GM18517 (cell line): ENCODE measurements around the gene NMRAL1.

ENCODE experiments used
- ATAC-seq: cut with Tn5 transposase; IDR thresholded peaks from one replicate; pipeline ENCODE4 v1.9.1; 2021; ENCODE audit warnings: mild to moderate bottlenecking, moderate library complexity; ENCODE audit not compliant: unreplicated experiment

NMRAL1 gene

DNA sequence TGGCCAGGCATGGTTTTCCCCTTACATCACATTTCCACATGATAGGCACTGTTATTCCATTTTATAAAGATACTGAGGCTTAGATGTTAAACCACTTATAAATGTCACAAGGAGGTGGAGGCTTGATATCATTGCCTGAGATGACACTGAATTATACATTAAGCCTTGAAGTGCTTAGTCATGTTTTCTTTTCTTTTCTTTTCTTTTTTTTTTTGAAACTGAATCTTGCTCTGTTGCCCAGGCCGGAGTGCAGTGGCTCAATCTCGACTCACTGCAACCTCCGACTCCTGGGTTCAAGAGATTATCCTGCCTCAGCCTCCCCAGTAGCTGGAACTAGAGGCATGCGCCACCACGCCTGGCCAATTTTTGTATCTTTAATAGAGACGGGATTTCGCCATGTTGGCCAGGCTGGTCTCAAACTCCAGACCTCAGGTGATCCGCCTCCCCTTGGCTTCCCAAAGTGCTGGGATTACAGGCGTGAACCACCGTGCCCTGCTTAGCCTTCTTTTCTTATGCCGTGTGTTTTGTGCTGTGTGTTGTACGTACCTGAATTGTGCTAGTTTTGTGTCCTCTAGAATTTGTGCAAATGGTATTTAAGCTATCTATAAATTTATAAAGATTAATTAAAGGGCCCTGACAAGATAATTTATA, 47.6 kb downstream of the NMRAL1 start:
- ATAC-seq = no peak

- peak; percentile 30 for ATAC-seq
Observed at GRCh38 chr16:4426021-4426684, 48.3 kb downstream of the NMRAL1 start.

DNA sequence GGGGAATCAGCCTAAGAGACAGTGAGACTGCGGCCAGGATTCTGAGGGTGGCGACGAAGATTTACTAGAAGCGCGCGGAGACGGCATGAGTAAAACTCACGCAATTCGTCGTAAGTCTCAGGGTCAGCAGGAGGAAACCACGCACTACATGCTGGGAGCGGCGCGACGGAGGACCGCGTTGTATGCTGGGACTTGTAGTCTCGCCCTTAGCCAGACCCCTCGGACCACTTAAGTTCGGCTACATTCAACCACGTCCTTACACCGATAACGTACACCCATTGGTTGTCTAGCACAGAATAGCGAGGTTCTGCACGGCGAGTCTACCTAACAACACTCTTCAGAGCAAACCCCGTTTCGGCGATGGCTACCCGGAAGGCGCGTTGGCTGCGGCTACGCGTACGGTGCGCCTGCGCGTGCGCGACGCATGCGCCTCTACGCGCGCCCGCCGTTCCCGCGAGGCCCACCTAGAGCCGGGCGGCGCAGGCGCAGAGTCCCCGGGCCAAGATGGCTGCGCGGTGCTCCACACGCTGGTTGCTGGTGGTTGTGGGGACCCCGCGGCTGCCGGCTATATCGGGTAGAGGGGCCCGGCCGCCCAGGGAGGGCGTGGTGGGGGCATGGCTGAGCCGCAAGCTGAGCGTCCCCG, 48.9 kb downstream of the NMRAL1 start, which contains the start of gene DNAJA3:
Gene DNAJA3 (plus strand): TSS at position 491 of the 643 bp plus-strand sequence. CDS start 14 bp downstream, at position 505.
- peak; percentile 84 for ATAC-seq

GRCh38 chr16:4420505-4421105, 53.8 kb downstream of the NMRAL1 start:
- ATAC-seq = no peak

DNA sequence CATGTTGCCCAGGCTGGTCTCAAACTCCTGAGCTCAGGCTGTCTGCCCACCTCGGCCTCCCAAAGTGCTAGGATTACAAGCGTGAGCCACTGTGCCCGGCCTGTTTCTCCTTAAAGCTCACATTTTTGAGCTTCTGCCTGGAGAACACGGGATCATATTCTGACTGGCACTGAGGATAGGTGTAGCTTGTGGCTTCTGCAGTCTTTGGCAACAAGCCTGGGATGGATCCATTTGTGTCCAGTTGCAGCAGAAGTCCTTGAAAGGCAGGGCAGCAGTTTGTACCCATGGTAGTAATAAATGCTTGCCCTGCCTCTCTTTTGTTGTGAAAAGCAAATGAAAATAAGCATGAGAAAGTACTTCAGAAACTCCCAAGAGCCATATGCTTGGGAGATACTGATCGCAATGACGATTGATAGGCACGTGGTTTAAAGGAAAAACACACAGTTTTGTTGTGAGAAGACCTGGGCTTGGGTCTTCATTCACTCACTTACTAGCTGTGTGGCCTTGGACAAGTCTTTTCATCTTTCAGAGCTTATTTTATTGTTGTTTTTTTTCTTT, 54.9 kb downstream of the NMRAL1 start:
- no peak for ATAC-seq

DNA sequence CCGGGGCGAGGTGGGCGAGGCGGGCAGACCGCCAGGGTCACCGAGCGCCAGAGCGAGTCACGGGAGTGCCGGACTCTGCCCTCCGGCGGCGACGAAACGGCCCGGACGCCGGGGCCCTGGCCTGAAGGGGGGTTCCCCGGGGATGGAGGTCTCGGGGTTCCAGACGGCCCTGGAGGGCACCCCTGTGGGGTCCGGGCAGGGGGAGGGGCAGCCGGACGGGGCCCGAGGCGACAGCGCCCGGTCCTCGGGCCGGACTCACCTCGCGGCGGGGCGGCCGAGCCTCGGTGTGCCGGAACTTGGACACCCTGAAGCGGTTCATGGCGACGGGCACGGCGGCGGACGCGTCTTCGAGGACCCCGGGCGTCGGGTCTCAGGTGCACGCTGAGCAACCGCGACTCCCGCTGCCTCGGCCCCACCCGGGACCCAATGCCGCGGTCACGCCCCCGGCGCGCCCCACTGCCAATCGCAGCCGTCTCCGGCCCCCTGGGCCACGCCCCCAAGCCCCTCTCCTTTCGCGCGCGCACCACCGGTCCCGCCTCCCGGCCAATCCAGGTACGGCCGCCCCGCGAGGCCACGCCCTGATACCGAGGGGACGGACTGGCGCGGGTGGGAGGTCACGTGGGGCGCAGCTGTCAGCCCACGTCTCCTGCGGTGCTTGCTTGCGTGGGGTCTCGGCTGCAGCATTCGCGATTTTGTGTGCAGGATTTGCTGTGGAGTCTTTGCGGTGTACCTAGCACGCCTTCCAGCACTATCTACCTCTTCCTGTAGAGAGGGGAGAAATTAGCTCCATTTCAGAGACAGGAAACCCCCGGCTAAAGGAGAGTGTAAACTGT, 58.0 kb downstream of the NMRAL1 start, which contains the start of gene CORO7:
Gene CORO7 (minus strand): TSS at position 397 of the 833 bp plus-strand sequence. CDS start 78 bp downstream, at position 319.
- ATAC-seq = peak; percentile 41

- no peak for ATAC-seq
Observed at GRCh38 chr16:4415538-4416199, 58.8 kb downstream of the NMRAL1 start.

GRCh38 chr16:4414187-4414917, 60.1 kb downstream of the NMRAL1 start:
- ATAC-seq = peak; percentile 72

- no peak for ATAC-seq
Observed at GRCh38 chr16:4412854-4413253, 61.6 kb downstream of the NMRAL1 start.

- no peak for ATAC-seq
Observed at GRCh38 chr16:4412159-4412558, 62.3 kb downstream of the NMRAL1 start.
